ENCODE data around the gene ATOH8. TPM values are rescaled to one million over a fixed set of nuclear protein-coding genes. Genes with fewer than 3 reads are reported as not detected.

Gene ATOH8
- total RNA-seq, 1 donor from 2014 or later, result 1.9 TPM

GRCh38 chr2:85720533-85720932 lies 33.3 kb upstream of the ATOH8 start:
- H3K4me1 Mint-ChIP-seq (ENCODE audit: low read depth, unreplicated experiment), result peaks cover 6% of the 10 kb centered on the region
- H3K27me3 Mint-ChIP-seq (ENCODE audit: low read depth, unreplicated experiment), result peaks cover 69% of the 10 kb centered on the region
- Histone ChIP-seq H3K79me2 (ENCODE audit: insufficient read depth, low read length) (no peaks in the 10 kb centered on the region), H3K4me1 (ENCODE audit: insufficient read depth, low read length) (no peaks in the 10 kb centered on the region), H4K20me1 (ENCODE audit: insufficient read depth, low read length) (no peaks in the 10 kb centered on the region), H3K27me3 (ENCODE audit: insufficient read depth, low read length) (peaks cover 17% of the 10 kb centered on the region), H3K9ac (ENCODE audit: low read length) (no peak overlapping the region), H2AFZ (ENCODE audit: low read depth, low read length) (no peak overlapping the region), H3K36me3 (ENCODE audit: insufficient read depth, low read length) (no peaks in the 10 kb centered on the region), H3K27ac (ENCODE audit: low read depth, low read length) (no peak overlapping the region), H3K9me3 (ENCODE audit: insufficient read depth, low read depth, low read length) (no peaks in the 10 kb centered on the region), H3K4me2 (ENCODE audit: low read length) (no peak overlapping the region), H3K4me3 (ENCODE audit: insufficient read depth, low read depth, low read length) (no peak overlapping the region)
- H3K27ac Mint-ChIP-seq (ENCODE audit: unreplicated experiment), result no peak overlapping the region
- no peak for DNase-seq (ENCODE audit: low read depth)
- TF ChIP-seq CTCF (IDR thresholded peaks at IDR 0.05; ENCODE audit: insufficient read depth, low read depth, low read length) (no peak), EZH2 (IDR thresholded peaks at IDR 0.05; ENCODE audit: insufficient read depth, low read length) (no peak)
- no peak overlapping the region for H3K4me3 Mint-ChIP-seq (ENCODE audit: unreplicated experiment)
- H3K36me3 Mint-ChIP-seq (ENCODE audit: low read depth, unreplicated experiment), result peaks cover 5% of the 10 kb centered on the region
- no peak for FAIRE-seq
- peaks cover 12% of the 10 kb centered on the region for H3K9me3 Mint-ChIP-seq (ENCODE audit: unreplicated experiment)

- FAIRE-seq (no peak), DNase-seq (ENCODE audit: low read depth) (no peak)
- H3K27ac ChIP-seq (ENCODE audit: low read depth, low read length), result no peak overlapping the region
- Mint-ChIP-seq H3K27ac (ENCODE audit: unreplicated experiment) (no peak overlapping the region), H3K36me3 (ENCODE audit: low read depth, unreplicated experiment) (peaks cover 3% of the 10 kb centered on the region), H3K4me3 (ENCODE audit: unreplicated experiment) (no peak overlapping the region), H3K9me3 (ENCODE audit: unreplicated experiment) (peaks cover 12% of the 10 kb centered on the region), H3K27me3 (ENCODE audit: low read depth, unreplicated experiment) (peaks cover 63% of the 10 kb centered on the region), H3K4me1 (ENCODE audit: low read depth, unreplicated experiment) (peaks cover 6% of the 10 kb centered on the region)
- no peaks in the 10 kb centered on the region for H3K4me1 ChIP-seq (ENCODE audit: insufficient read depth, low read length)
- no peak overlapping the region for H3K4me3 ChIP-seq (ENCODE audit: insufficient read depth, low read depth, low read length)
- H2AFZ ChIP-seq (ENCODE audit: low read depth, low read length), result no peak overlapping the region
- H3K27me3 ChIP-seq (ENCODE audit: insufficient read depth, low read length), result peaks cover 17% of the 10 kb centered on the region
- H4K20me1 ChIP-seq (ENCODE audit: insufficient read depth, low read length), result no peaks in the 10 kb centered on the region
- H3K79me2 ChIP-seq (ENCODE audit: insufficient read depth, low read length), result no peaks in the 10 kb centered on the region
- H3K36me3 ChIP-seq (ENCODE audit: insufficient read depth, low read length), result no peaks in the 10 kb centered on the region
- no peak overlapping the region for H3K9ac ChIP-seq (ENCODE audit: low read length)
- H3K9me3 ChIP-seq (ENCODE audit: insufficient read depth, low read depth, low read length), result no peaks in the 10 kb centered on the region
- H3K4me2 ChIP-seq (ENCODE audit: low read length), result no peak overlapping the region
- TF ChIP-seq EZH2 (IDR thresholded peaks at IDR 0.05; ENCODE audit: insufficient read depth, low read length) (no peak), CTCF (IDR thresholded peaks at IDR 0.05; ENCODE audit: insufficient read depth, low read depth, low read length) (no peak)
Measured at GRCh38 chr2:85721641-85722040, 32.1 kb upstream of the ATOH8 start.

- peaks cover 6% of the 10 kb centered on the region for H3K4me1 Mint-ChIP-seq (ENCODE audit: low read depth, unreplicated experiment)
- peaks cover 3% of the 10 kb centered on the region for H3K36me3 Mint-ChIP-seq (ENCODE audit: low read depth, unreplicated experiment)
- Histone ChIP-seq H3K9ac (ENCODE audit: low read length) (no peak overlapping the region), H3K27me3 (ENCODE audit: insufficient read depth, low read length) (peaks cover 17% of the 10 kb centered on the region), H3K4me3 (ENCODE audit: insufficient read depth, low read depth, low read length) (no peak overlapping the region), H4K20me1 (ENCODE audit: insufficient read depth, low read length) (no peaks in the 10 kb centered on the region), H2AFZ (ENCODE audit: low read depth, low read length) (no peak overlapping the region), H3K4me1 (ENCODE audit: insufficient read depth, low read length) (no peaks in the 10 kb centered on the region), H3K9me3 (ENCODE audit: insufficient read depth, low read depth, low read length) (no peaks in the 10 kb centered on the region), H3K4me2 (ENCODE audit: low read length) (no peak overlapping the region), H3K79me2 (ENCODE audit: insufficient read depth, low read length) (no peaks in the 10 kb centered on the region), H3K27ac (ENCODE audit: low read depth, low read length) (no peak overlapping the region), H3K36me3 (ENCODE audit: insufficient read depth, low read length) (no peaks in the 10 kb centered on the region)
- peaks cover 12% of the 10 kb centered on the region for H3K9me3 Mint-ChIP-seq (ENCODE audit: unreplicated experiment)
- no peak overlapping the region for H3K4me3 Mint-ChIP-seq (ENCODE audit: unreplicated experiment)
- no peak overlapping the region for H3K27ac Mint-ChIP-seq (ENCODE audit: unreplicated experiment)
- FAIRE-seq (no peak), DNase-seq (ENCODE audit: low read depth) (no peak)
- H3K27me3 Mint-ChIP-seq (ENCODE audit: low read depth, unreplicated experiment), result peaks cover 61% of the 10 kb centered on the region
- TF ChIP-seq EZH2 (IDR thresholded peaks at IDR 0.05; ENCODE audit: insufficient read depth, low read length) (no peak), CTCF (IDR thresholded peaks at IDR 0.05; ENCODE audit: insufficient read depth, low read depth, low read length) (no peak)
Measured at GRCh38 chr2:85722519-85722918, 31.3 kb upstream of the ATOH8 start.
